Effector memory CD4-positive, alpha-beta T cell (primary cell): ENCODE measurements around the gene GPR179.
"Not testable (repeated sequence)": the region's sequence is repeated elsewhere in the genome, so short reads cannot be mapped to it uniquely, and the experiment has no call there.

ENCODE experiments used
- DNase-seq, 3 donors: peaks; one replicate each; pipeline ENCODE4 v3.0.0-alpha.2; 2020
- H3K27ac ChIP-seq: 2 replicates; pipeline ENCODE4 v1.7.0; 2013; ENCODE audit warnings: mild to moderate bottlenecking, low read length, moderate library complexity; ENCODE audit not compliant: insufficient read depth, poor library complexity, severe bottlenecking
- H3K27me3 ChIP-seq: replicated peaks from 2 replicates; pipeline ENCODE4 v1.7.0; 2013; ENCODE audit warnings: mild to moderate bottlenecking, low read length; ENCODE audit not compliant: insufficient read depth, control insufficient read depth, poor library complexity, severe bottlenecking
- H3K36me3 ChIP-seq: 2 replicates; pipeline ENCODE4 v1.7.0; 2013; ENCODE audit warnings: mild to moderate bottlenecking, low read length, moderate library complexity; ENCODE audit not compliant: control insufficient read depth, insufficient read depth
- H3K4me1 ChIP-seq: 2 replicates; pipeline ENCODE4 v1.7.0; 2013; ENCODE audit warnings: low read length, mild to moderate bottlenecking; ENCODE audit not compliant: control insufficient read depth, insufficient read depth, poor library complexity, severe bottlenecking
- H3K4me3 ChIP-seq: 2 replicates; pipeline ENCODE4 v1.7.0; 2013; ENCODE audit warnings: low read length, low read depth, mild to moderate bottlenecking; ENCODE audit not compliant: insufficient read depth, poor library complexity, severe bottlenecking
- H3K9me3 ChIP-seq: 2 replicates; pipeline ENCODE4 v1.7.0; 2013; ENCODE audit warnings: mild to moderate bottlenecking, low read length, moderate library complexity; ENCODE audit not compliant: control insufficient read depth

GPR179 gene

DNA sequence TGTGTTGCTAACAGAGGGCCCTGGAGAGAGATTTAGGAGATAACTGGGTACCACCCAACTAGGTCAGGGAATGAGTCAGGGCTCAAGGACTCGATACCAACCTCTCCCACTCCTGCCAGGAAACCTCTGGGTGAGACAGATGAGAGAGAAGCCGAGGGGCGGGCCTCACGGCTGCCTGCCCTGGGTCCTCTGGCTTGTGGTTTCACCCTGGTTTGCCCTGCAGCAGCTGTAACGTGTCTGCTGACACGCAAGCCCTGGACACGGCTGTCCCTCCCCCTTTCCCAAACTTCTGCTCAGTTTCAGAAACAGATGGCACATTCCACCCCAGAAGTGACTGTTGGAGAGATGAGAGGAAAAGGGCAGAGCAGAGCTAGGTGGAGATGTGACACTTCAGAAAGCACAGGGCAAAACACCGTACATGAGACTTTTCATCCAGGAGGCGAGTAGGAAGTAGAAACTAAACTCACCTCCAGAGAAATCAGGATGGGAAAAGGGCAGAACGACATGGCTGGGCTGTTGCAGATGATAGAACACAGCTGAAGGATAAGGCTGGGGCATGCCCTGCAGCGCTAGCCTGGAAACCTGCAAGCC is 57.2 kb downstream of the GPR179 start:
- H3K36me3 ChIP-seq, H3K27me3 ChIP-seq, H3K9me3 ChIP-seq, H3K27ac ChIP-seq, DNase-seq, H3K4me3 ChIP-seq, H3K4me1 ChIP-seq: not testable (repeated sequence)

DNA sequence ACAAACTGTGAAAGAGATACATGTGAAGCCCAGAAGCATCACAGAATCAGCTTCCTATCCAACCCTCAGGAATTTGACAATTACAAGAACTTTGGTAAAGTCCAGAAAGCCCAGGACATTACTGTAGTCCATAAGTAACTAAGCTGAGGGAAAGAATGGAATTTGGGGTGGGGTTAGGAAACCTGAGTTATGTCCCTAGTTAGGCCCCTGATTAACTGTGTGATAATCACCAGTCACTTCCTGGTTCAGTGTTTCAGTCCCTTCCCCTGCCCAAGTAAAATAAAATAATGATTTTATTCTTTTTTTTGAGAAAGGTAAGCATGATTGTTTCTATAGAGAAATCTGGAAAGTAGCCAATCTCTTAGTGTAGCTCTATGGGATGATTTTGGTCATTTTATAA is 57.8 kb downstream of the GPR179 start:
- H3K4me1 ChIP-seq, H3K27ac ChIP-seq, H3K27me3 ChIP-seq, H3K9me3 ChIP-seq, DNase-seq, H3K4me3 ChIP-seq, H3K36me3 ChIP-seq: not testable (repeated sequence)
